ENCODE data around the gene DDX39B.
"Not testable (repeated sequence)": the region's sequence is repeated elsewhere in the genome, so short reads cannot be mapped to it uniquely, and the experiment has no call there.

Gene DDX39B

GRCh38 chr6:31525932-31526591 lies 15.7 kb downstream of the DDX39B start:
- no peak for DNase-seq

DNA sequence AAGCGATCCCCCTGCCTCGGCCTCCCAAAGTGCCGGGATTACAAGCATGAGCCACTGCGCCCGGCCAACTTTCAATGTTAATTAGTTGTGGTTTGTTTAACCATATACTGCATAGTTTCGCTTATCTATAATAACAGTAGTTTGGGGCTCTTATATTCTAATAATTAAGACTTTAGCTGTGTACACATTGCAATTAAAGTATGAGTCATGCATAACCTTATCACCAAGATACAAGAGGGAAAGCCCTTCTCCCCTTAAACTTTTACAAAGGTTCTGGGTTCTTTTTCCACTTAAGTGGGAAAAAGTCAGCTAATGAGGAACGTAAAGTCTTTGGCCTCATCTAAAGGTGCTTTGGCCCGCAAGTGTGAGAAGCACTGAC lies 16.3 kb downstream of the DDX39B start:
- DNase-seq: no peak

GRCh38 chr6:31521835-31522234 lies 20.0 kb downstream of the DDX39B start:
- no peak for DNase-seq

DNA sequence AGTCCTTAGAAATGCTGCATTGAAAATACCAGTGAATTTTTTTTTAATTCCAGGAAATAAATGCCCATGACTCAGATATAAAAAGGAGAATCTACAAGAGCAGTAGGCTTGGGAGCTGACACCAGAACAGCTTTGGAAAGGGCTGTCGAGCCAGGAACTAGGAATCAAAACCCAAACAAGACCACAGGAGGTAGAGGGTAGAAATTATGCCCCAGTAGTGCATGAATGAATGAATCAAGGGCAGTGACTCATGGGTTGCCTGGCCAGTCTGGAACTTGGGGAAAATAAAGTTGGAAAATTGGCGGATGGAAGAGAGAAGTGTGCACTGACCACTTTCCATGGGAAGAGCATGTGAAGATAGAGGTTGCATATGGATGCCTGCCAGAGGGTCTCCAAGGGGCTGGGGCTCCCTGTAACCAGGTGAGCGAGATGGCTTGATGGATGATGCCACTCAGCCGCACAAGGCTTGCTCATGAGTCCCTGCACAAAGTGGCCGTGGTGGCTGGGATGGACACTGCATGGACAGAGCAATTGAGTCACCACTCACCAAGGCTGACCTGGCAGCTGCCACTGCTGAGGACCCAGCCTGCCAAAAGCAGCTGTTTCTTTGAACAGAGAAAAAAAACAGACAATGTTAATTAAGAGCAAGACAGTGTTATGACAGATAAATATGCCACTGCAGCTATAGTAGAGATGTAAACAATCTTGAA lies 28.2 kb downstream of the DDX39B start:
- no peak for DNase-seq

DNA sequence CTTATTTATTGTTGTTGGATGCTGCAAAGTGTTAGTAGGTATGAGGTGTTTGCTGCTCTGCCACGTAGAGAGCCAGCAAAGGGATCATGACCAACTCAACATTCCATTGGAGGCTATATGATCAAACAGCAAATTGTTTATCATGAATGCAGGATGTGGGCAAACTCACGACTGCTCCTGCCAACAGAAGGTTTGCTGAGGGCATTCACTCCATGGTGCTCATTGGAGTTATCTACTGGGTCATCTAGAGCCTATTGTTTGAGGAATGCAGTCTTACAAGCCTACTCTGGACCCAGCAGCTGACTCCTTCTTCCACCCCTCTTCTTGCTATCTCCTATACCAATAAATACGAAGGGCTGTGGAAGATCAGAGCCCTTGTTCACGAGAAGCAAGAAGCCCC lies 31.8 kb downstream of the DDX39B start:
- no peak for DNase-seq

DNA sequence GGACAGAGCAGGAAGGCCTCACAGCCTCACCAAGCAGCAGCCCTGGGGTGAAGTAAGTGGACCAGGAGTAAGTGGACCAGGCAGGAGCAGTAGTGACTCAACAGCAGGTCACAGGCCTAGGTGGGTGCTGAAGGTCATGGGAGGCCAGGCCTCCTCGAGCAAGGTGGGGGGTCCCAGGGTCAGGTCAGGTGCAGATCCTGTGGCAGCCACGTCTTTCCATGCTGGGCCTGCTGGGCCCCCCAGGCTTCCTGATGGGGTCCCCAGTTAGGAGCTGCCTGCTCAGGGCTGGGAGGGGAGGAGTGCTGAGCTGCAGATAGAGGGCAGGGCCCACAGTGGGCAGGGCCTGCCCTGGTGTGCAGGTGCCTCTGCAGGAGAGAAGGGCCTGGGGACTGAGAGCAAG lies 32.8 kb downstream of the DDX39B start:
- DNase-seq: not testable (repeated sequence)

GRCh38 chr6:31502586-31502985 lies 39.2 kb downstream of the DDX39B start:
- no peak for DNase-seq

DNA sequence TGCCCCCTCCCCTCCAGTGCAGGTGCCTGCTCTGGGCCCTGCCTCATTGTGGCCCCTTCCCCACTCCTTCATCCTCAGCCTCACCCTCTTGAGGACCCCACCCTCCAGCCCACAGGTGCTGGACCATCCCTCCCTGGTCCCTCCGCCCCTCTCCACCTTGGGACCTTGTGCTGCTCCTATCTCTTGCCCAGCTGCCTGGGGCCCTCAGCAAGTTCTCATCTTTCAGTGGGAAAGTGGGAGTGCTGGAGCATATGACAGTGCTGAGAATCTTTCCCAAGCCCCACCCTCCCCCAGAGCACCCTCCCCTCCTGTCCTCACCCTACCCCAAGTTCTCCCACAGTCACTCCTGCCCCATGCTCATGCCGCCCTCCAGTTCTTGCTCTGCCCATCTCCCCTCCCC lies 42.2 kb downstream of the DDX39B start:
- DNase-seq: not testable (repeated sequence)

DNA sequence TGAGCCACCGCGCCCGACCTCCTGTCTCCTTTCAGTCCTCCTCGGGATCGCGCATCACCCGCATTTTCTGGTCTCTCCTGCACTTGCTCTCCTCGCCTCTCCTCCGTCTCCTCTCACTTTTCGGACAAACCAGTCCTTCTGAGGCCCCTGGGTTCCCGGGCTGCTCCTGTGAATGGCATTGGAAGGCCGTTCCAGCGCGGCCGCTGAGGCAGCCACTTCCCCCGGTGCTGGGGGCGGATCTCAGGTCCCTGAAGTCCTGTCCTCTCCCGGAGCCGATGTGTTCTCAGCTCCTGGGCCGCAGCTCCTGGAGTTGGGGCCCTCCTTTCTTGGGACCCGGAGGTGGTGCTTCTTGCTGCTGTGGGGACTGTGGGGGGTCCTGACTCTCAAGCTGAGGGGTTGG lies 43.1 kb downstream of the DDX39B start:
- DNase-seq: peak; percentile 67

GRCh38 chr6:31497531-31498476 lies 44.0 kb downstream of the DDX39B start, which contains the start of gene MICB:
Gene MICB (plus strand): TSS chr6:31498145. CDS start chr6:31498194, 49 bp downstream.
- DNase-seq: peak; percentile 96

DNA sequence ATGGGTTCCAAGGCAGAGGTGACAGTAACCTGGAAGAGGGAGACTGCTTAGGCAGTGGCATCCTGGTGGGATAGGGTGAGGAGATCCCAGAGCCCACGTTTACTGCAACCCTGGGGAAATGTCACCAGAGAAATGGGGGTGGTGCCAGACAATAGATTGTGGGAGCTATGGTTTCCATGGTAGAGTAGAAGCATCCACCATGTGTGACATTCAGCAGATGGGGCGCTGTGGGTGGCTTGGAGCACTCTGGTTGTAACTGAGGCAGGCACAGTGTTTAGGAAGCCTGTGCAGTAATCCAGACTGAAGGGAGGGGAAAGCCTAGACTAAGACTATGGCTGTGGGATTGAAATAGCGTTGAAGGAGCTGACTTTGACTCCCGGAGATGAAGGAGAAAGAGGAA lies 45.0 kb downstream of the DDX39B start:
- DNase-seq: not testable (repeated sequence)

GRCh38 chr6:31495580-31495979 lies 46.2 kb downstream of the DDX39B start:
- no peak for DNase-seq

DNA sequence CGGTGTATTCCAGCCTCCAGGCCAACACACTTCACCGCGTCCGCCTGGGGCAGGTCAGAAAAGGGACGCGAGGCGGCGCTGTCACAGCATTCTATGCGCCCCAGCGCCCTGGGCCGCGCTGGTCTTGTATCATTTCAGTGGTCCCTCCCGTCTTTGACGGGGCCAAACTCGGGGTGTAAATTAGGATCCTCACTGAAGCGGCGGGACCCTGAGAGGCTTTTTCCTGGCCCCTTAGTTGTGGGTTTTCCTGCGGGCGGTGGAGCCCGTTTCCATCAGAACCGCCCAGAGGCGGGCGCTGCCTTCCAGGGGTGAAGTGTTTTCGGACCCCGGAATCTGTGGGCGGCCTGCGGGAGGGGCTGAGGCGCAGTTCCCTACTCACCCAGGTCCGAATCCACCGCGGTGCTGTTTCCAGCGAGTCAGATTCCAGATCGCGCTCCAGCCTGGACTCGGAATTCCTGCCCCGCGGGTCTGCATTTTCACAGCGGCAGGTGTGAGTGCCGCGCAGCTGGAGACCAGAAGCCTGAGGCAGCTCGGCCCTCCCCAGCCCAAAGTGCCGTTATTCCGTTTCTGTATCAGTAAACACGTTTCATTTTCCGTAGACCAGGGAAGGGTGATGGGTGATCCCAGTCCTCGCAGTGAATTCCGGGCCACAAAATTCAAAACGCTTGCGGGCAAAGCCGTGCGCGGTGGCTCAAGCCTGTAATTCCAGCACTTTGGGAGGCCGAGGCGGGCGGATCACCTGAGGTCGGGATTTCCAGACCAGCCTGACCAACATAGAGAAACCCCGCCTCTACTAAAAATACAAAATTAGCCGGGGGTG lies 47.7 kb downstream of the DDX39B start:
- peak; percentile 90 for DNase-seq

GRCh38 chr6:31493550-31493874 lies 48.3 kb downstream of the DDX39B start:
- DNase-seq: not testable (repeated sequence)

DNA sequence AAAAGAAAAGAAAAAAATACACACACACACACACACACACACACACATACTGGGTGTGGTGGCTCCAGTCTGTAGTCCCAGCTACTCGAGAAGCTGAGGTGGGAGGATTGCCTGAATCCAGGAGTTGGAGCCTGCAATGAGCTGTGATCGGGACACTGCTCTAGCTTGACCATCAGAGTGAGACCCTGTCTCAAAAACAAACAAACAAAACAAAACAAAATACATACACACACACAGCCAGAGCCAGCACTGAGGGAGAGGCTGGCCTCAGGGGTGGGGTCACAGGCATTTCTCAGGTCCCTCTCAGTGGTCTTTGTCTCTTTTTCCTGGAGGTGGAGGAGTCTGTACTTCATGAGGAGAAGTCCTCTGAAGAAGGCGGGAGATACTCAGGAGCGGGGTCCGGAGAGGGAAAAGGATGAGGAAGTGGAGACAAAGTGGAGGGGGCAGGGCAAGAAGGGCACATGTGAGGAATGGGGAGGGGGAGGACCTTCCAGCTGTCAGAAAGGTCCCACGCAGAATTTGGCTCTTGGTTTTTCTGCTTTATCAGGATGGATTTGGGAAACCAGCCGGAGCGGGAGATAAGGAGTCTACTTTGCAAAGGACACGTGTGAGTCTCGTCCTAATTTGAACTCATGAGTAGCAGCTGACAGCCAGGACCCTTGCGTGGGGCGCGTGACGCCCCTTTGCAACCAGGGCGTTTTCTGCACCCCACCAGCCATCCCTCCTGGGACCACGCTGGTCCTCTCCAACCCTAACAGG lies 51.5 kb downstream of the DDX39B start:
- no peak for DNase-seq

DNA sequence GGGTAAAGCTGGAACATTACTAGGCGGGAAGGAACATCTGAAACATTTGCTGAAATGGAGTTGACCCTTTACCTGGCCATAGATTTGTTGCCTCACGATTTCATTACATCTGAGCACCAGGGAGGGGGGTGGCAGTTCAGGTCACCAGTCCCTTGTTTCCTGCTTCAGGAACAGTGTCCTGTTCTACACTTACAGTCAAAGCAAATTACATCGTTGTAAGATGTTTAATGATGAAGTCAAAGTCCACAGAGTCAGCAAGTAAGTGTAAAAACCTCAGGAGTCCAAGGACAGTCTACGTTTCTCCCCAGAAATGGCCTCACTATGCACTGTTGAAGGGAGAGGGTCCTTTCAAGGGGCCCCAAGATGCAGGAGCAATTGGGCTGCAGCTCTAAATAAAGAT lies 52.7 kb downstream of the DDX39B start:
- no peak for DNase-seq

DNA sequence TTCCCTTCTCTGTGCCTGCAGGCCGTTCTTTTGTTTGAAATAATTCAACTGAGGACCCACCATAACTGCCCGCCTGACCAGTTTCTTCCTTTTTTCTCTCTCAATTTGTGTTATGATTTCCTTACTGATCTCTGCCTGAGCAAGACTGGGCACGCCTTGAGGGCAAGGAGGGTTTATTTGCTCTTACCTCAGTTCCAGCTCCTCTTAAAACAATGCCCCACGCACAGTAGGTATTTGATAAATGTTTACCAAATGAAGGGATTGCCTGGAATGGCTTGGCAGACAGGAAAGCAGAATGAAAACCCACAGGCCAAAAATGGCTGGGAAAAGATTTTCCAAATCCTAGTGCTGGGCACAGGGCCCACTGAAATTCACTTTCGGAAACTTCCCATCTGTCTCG lies 54.1 kb downstream of the DDX39B start:
- not testable (repeated sequence) for DNase-seq

GRCh38 chr6:31486065-31486837 lies 55.6 kb downstream of the DDX39B start:
- not testable (repeated sequence) for DNase-seq

GRCh38 chr6:31485055-31485454 lies 56.7 kb downstream of the DDX39B start:
- no peak for DNase-seq

DNA sequence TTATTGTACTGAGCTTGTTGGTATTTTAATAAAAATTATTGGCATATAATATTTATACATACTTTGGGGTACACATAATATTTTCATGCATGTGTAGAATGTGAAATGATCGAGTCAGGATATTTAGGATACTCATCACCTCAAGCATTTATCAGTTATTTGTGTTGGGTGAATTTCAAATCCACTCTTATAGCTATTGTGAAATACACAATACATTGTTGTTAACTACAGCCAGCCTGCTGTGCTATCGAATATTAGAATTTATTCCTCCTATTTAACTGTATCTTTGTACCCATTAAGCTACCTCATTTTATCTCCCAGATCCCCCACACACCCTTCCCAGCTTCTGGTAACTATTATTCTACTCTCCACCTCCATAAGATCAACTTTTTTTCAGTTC lies 58.4 kb downstream of the DDX39B start:
- no peak for DNase-seq

DNA sequence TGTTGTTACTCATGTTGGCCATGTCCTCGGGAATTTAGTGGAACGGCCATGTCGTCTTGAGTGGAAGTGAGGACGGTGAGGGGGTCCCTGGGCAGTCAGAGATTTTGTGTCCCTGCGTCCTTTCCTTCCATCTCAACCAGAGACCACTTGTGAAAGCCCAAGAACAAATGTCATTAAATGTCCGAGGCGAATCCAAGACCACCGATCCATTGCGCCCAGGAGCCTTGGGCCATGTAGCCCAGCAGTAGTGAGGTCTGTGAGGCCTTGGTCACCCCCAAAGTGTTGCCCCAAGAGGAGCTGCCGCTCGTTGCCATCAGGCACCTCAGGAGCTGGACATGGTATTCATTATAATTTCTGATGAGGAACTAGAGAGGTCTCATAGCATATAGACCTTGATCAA lies 61.2 kb downstream of the DDX39B start:
- no peak for DNase-seq
